NT2/D1 (cell line): ENCODE results near the gene TSPAN32.

ENCODE experiments used
- SUZ12 ChIP-seq: IDR thresholded peaks from 2 replicates; pipeline ENCODE4 v1.6.1; 2011; ENCODE audit not compliant: insufficient read length, insufficient read depth; ENCODE audit errors: extremely low read depth
- ZNF274 ChIP-seq: IDR thresholded peaks from 2 replicates; pipeline ENCODE4 v1.6.1; 2011; ENCODE audit warnings: mild to moderate bottlenecking, low read depth, low read length

GRCh38 chr11:2252018-2252417 lies 49.8 kb upstream of the TSPAN32 start:
- no peak for TF ChIP-seq SUZ12
- no peak for TF ChIP-seq ZNF274
